Measurements from ENCODE around the gene OGFOD2.

- TF ChIP-seq BRCA1 (IDR thresholded peaks at IDR 0.05) (no peak), BRCA1 (CRISPR knock-in tag; IDR thresholded peaks at IDR 0.05) (no peak), CTCF (IDR thresholded peaks at IDR 0.05 in 2 of 3, conservative IDR thresholded peaks at IDR 0.05 in 1 of 3; ENCODE audit: insufficient read depth in 2 of 3, low read depth in 1 of 3, low read length in 3 of 3) (no peak), ATF2 (CRISPR knock-in tag; IDR thresholded peaks at IDR 0.05) (no peak), GMEB1 (CRISPR knock-in tag; IDR thresholded peaks at IDR 0.05) (no peak), YY1 (IDR thresholded peaks at IDR 0.05; ENCODE audit: borderline replicate concordance in 1 of 3, control insufficient read depth in 1 of 3, extremely low read depth in 1 of 3, insufficient read depth in 3 of 3, insufficient read length in 1 of 3, insufficient replicate concordance in 2 of 3, low read depth in 1 of 3, low read length in 2 of 3) (no peak), ZNF584 (CRISPR knock-in tag; IDR thresholded peaks at IDR 0.05; ENCODE audit: low read depth) (no peak), BMI1 (IDR thresholded peaks at IDR 0.05; ENCODE audit: low read length) (no peak)
Observed at GRCh38 chr12:122979001-122979907, 4.2 kb downstream of the OGFOD2 start.

Data from K562 (cell line).